SH-SY5Y (cell line): Measurements from ENCODE around the gene TTF2.

ENCODE experiments used
- GATA2 ChIP-seq: IDR thresholded peaks from 2 replicates; pipeline ENCODE4 v1.6.1; 2011; ENCODE audit warnings: mild to moderate bottlenecking, low read depth, low read length
- GATA3 ChIP-seq: IDR thresholded peaks from 2 replicates; pipeline ENCODE4 v1.6.1; 2011; ENCODE audit warnings: low read depth, mild to moderate bottlenecking, low read length, moderate library complexity

GRCh38 chr1:117112047-117112717 is 52.1 kb downstream of the TTF2 start:
- TF ChIP-seq GATA2 (no peak), GATA3 (no peak)
